ENCODE results near the gene DENND6A.

The DENND6A gene

DNA sequence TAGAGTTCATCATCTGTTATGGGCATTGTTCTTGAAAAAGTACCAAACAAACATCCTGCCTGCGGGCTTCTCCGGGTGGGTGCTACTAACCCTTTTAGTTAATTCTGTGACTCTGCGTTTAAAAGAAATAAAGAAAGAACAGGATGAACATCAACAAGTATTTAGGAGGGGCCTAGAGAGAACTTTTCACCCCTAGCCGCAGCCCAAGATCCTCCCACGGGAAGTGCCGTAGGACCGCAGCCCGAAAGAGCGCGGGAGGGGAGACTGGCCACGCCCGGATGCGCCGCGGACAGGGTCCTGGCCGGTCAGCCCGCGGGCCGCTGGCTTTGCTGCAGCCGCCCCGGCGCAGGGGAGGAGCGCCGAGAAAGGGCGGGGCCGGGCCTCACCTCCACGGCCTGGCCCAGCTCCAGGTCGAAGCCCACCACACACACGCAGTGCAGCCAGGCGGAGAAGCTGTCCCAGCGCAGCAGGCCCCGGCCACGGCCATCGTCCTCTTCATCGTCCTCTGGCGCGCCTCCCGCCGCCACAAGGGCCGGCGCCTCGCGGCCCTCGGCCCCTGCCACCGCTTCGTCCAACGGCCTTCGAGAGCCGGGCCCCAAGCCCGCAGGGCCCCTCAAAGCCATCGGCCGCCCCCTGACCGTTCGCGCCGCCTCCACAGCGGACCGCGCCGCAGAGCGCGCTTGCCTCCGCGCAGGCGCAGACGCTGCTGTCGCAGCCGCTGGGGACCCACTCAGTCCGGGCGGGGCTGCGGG, at the start of gene DENND6A:
Gene DENND6A (minus strand): TSS at position 682 of the 752 bp plus-strand sequence. CDS start 59 bp downstream, at position 623.
- Histone ChIP-seq H3K36me3 (ENCODE audit: control insufficient read depth in 2 of 2, insufficient read depth in 1 of 2, low read length in 2 of 2) (no peaks in the 10 kb centered on the region), H3K4me1 (ENCODE audit: control insufficient read depth, insufficient read depth, low read length) (no peaks in the 10 kb centered on the region), H3K9me3 (ENCODE audit: control insufficient read depth, insufficient read depth, low read depth, low read length) (no peaks in the 10 kb centered on the region), H3K27ac (ENCODE audit: extremely low read depth, low read depth, low read length) (peak within 1 kb of the TSS; percentile 80), H3K4me3 (ENCODE audit: low read depth, low read length) (peak within 1 kb of the TSS; percentile 73)
- ChIA-PET CTCF (no interaction called here), POLR2A (interaction anchor here (0.6 to 1.8 kb wide), 3 partner anchors 23 to 96 kb away, joined by 4 to 8 read pairs (median 4); partner anchors contain the start of genes ARF4 and SLMAP)
- TF ChIP-seq ZNF660 (tag by site-specific recombination; IDR thresholded peaks at IDR 0.05): peak; percentile 34
- TF ChIP-seq SALL2 (tag by site-specific recombination; IDR thresholded peaks at IDR 0.05; ENCODE audit: borderline replicate concordance): no peak
- TF ChIP-seq ZBTB8A (tag by site-specific recombination; IDR thresholded peaks at IDR 0.05): peak; percentile 41
- no peak for TF ChIP-seq ZNF2 (tag by site-specific recombination; IDR thresholded peaks at IDR 0.05)
- TF ChIP-seq MYNN (tag by site-specific recombination; IDR thresholded peaks at IDR 0.05; ENCODE audit: borderline replicate concordance): no peak
- TF ChIP-seq GLIS2 (tag by site-specific recombination; IDR thresholded peaks at IDR 0.05): peak; percentile 68; the same call in 1 of the 2 replicates
- TF ChIP-seq IKZF3 (tag by site-specific recombination; IDR thresholded peaks at IDR 0.05): 0 out of 2 replicates have a peak, but pooled peaks have one; percentile 15
- TF ChIP-seq ZNF214 (tag by site-specific recombination; IDR thresholded peaks at IDR 0.05; ENCODE audit: borderline replicate concordance): no peak
- peak; percentile 60 for TF ChIP-seq ZBTB48 (tag by site-specific recombination; IDR thresholded peaks at IDR 0.05)
- TF ChIP-seq BCL11B (tag by site-specific recombination; IDR thresholded peaks at IDR 0.05; ENCODE audit: low read depth): 0 out of 2 replicates have a peak, but pooled peaks have one; percentile 13
- 0 out of 2 replicates have a peak, but pooled peaks have one; percentile 50 for TF ChIP-seq KLF10 (tag by site-specific recombination; IDR thresholded peaks at IDR 0.05)
- peak; percentile 49; the same call in 1 of the 2 replicates for TF ChIP-seq ZNF513 (tag by site-specific recombination; IDR thresholded peaks at IDR 0.05)
- peak; percentile 27 for TF ChIP-seq SP2 (tag by site-specific recombination; IDR thresholded peaks at IDR 0.05)
- TF ChIP-seq, protein P1, sequence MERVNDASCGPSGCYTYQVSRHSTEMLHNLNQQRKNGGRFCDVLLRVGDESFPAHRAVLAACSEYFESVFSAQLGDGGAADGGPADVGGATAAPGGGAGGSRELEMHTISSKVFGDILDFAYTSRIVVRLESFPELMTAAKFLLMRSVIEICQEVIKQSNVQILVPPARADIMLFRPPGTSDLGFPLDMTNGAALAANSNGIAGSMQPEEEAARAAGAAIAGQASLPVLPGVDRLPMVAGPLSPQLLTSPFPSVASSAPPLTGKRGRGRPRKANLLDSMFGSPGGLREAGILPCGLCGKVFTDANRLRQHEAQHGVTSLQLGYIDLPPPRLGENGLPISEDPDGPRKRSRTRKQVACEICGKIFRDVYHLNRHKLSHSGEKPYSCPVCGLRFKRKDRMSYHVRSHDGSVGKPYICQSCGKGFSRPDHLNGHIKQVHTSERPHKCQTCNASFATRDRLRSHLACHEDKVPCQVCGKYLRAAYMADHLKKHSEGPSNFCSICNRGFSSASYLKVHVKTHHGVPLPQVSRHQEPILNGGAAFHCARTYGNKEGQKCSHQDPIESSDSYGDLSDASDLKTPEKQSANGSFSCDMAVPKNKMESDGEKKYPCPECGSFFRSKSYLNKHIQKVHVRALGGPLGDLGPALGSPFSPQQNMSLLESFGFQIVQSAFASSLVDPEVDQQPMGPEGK (tag by site-specific recombination; IDR thresholded peaks at IDR 0.05): peak; percentile 74
- TF ChIP-seq, protein P2, sequence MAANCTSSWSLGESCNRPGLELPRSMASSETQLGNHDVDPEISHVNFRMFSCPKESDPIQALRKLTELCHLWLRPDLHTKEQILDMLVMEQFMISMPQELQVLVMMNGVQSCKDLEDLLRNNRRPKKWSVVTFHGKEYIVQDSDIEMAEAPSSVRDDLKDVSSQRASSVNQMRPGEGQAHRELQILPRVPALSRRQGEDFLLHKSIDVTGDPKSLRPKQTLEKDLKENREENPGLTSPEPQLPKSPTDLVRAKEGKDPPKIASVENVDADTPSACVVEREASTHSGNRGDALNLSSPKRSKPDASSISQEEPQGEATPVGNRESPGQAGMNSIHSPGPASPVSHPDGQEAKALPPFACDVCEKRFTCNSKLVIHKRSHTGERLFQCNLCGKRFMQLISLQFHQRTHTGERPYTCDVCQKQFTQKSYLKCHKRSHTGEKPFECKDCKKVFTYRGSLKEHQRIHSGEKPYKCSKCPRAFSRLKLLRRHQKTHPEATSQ (tag by site-specific recombination; IDR thresholded peaks at IDR 0.05): peak; percentile 82; the same call in 1 of the 2 replicates
- peak; percentile 43; the same call in 1 of the 2 replicates for TF ChIP-seq SP7 (tag by site-specific recombination; IDR thresholded peaks at IDR 0.05)
- TF ChIP-seq KLF16 (tag by site-specific recombination; IDR thresholded peaks at IDR 0.05): peak; percentile 49; the same call in 1 of the 2 replicates
- peak; percentile 86 for TF ChIP-seq ZNF341 (tag by site-specific recombination; IDR thresholded peaks at IDR 0.05; ENCODE audit: low read depth)
- peak; percentile 81 for TF ChIP-seq ZFHX2 (tag by site-specific recombination; conservative IDR thresholded peaks at IDR 0.05)
- TF ChIP-seq ZBTB20 (tag by site-specific recombination; IDR thresholded peaks at IDR 0.05): peak; percentile 61; the same call in 1 of the 2 replicates
- TF ChIP-seq WT1 (tag by site-specific recombination; IDR thresholded peaks at IDR 0.05): no peak
- peak; percentile 91 for TF ChIP-seq SCRT2 (tag by site-specific recombination; IDR thresholded peaks at IDR 0.05)
- TF ChIP-seq HOXA7 (CRISPR knock-in tag; IDR thresholded peaks at IDR 0.05; ENCODE audit: borderline replicate concordance): no peak
- TF ChIP-seq ZNF768 (tag by site-specific recombination; IDR thresholded peaks at IDR 0.05): no peak
- no peak for TF ChIP-seq INSM2 (tag by site-specific recombination; IDR thresholded peaks at IDR 0.05)
- TF ChIP-seq ZNF335 (tag by site-specific recombination; conservative IDR thresholded peaks at IDR 0.05): peak; percentile 24; the same call in 1 of the 2 replicates
- no peak for TF ChIP-seq ZNF157 (tag by site-specific recombination; IDR thresholded peaks at IDR 0.05)
- TF ChIP-seq ZSCAN30 (tag by site-specific recombination; IDR thresholded peaks at IDR 0.05): peak; percentile 93
- peak; percentile 52; the same call in 1 of the 2 replicates for TF ChIP-seq ZNF596 (tag by site-specific recombination; IDR thresholded peaks at IDR 0.05)
- no peak for TF ChIP-seq ZFP37 (tag by site-specific recombination; IDR thresholded peaks at IDR 0.05)
- peak; percentile 84 for TF ChIP-seq ZNF692 (tag by site-specific recombination; IDR thresholded peaks at IDR 0.05)
